Stomach (tissue), 4 donors: ENCODE data around the gene POU1F1.
"Not testable (repeated sequence)": the region's sequence is repeated elsewhere in the genome, so short reads cannot be mapped to it uniquely, and the experiment has no call there.

ENCODE experiments used
- EP300 ChIP-seq: sonication (generic); formaldehyde crosslinking; IDR thresholded peaks from one replicate; pipeline ENCODE4 v1.6.1; 2017; ENCODE audit warnings: antibody characterized with exemption
- POLR2A ChIP-seq, 4 donors: fragments of 450-650 bp; IDR thresholded peaks; one replicate each; pipeline ENCODE4 v1.6.1; 2016; ENCODE audit warnings: antibody characterized with exemption in 4 of 4, control low read depth in 2 of 4, mild to moderate bottlenecking in 1 of 4, moderate library complexity in 1 of 4
- POLR2AphosphoS5 ChIP-seq, 3 donors: sonication (generic); formaldehyde crosslinking; IDR thresholded peaks; one replicate each; pipeline ENCODE4 v1.6.1; 2016; ENCODE audit warnings: antibody characterized with exemption in 3 of 3
- TF ChIP-seq, protein P1 (sequence below), 7 experiments: fragments of 450-650 bp in 4 of 7; fragments of 200-600 bp in 3 of 7; sonication (generic) in 3 of 7; IDR thresholded peaks; one replicate each; pipeline ENCODE4 v1.5.1; 2016 to 2019; ENCODE audit warnings: antibody characterized with exemption in 7 of 7, control low read depth in 2 of 7, mild to moderate bottlenecking in 1 of 7

DNA sequence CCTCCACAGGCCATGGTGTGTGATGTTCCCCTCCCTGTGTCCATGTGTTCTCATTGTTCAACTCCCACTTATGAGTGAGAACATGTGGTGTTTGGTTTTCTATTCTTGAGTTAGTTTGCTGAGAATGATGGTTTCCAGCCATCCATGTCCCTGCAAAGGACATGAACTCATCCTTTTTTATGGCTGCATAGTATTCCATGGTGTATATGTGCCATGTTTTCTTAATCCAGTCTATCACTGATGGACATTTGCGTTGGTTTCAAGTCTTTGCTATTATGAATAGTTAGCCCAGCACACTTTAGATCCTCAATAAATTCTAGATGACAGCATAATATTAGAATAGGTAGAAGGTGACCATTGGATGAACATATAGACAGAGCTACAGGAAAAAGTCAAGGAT, 28.6 kb upstream of the POU1F1 start:
- TF ChIP-seq, protein P1, sequence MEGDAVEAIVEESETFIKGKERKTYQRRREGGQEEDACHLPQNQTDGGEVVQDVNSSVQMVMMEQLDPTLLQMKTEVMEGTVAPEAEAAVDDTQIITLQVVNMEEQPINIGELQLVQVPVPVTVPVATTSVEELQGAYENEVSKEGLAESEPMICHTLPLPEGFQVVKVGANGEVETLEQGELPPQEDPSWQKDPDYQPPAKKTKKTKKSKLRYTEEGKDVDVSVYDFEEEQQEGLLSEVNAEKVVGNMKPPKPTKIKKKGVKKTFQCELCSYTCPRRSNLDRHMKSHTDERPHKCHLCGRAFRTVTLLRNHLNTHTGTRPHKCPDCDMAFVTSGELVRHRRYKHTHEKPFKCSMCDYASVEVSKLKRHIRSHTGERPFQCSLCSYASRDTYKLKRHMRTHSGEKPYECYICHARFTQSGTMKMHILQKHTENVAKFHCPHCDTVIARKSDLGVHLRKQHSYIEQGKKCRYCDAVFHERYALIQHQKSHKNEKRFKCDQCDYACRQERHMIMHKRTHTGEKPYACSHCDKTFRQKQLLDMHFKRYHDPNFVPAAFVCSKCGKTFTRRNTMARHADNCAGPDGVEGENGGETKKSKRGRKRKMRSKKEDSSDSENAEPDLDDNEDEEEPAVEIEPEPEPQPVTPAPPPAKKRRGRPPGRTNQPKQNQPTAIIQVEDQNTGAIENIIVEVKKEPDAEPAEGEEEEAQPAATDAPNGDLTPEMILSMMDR (IDR thresholded peaks at IDR 0.05) = not testable (repeated sequence)
- not testable (repeated sequence) for TF ChIP-seq EP300; POLR2A (IDR thresholded peaks at IDR 0.05); POLR2AphosphoS5 (IDR thresholded peaks at IDR 0.05)
